Rectal smooth muscle tissue (tissue), 1 donor: ENCODE data around the gene CDC42.

Experiments used
- H3K27ac ChIP-seq: one replicate; pipeline ENCODE4 v1.7.0; 2013; ENCODE audit warnings: low read depth, low read length, inconsistent platforms
- H3K27me3 ChIP-seq: one replicate; pipeline ENCODE4 v1.7.0; 2013; ENCODE audit warnings: low read length; ENCODE audit not compliant: control insufficient read depth, insufficient read depth
- H3K36me3 ChIP-seq: one replicate; pipeline ENCODE4 v1.7.0; 2013; ENCODE audit warnings: low read length; ENCODE audit not compliant: control insufficient read depth, insufficient read depth
- H3K4me1 ChIP-seq: one replicate; pipeline ENCODE4 v1.7.0; 2013; ENCODE audit warnings: low read length; ENCODE audit not compliant: control insufficient read depth, insufficient read depth
- H3K4me3 ChIP-seq: one replicate; pipeline ENCODE4 v1.7.0; 2013; ENCODE audit warnings: low read length
- H3K9ac ChIP-seq: one replicate; pipeline ENCODE4 v1.7.0; 2013; ENCODE audit warnings: low read length

Gene CDC42

DNA sequence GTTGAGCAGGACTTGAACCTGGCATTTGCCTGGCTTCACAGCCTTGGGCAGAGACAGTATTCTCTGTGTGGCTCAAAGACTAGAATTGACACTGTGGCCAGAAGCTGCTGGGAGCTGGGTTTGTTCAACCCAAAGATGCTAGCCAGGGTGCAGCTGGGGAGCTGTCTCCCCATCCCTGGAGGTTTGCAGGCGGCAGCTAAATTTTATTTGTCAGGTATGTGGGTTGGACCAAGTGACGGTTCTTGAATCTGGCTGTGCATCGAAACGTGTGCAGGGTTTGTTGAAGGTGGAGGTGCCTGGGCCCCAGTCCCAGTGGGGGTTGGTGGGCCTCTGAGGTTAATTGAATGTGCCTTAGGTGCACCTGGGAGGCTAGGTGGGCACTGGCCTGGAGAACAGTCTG is 78.6 kb downstream of the CDC42 start:
- Histone ChIP-seq H3K27me3 (no peaks in the 10 kb centered on the region), H3K27ac (no peak overlapping the region), H3K36me3 (no peaks in the 10 kb centered on the region), H3K9ac (no peak overlapping the region), H3K4me3 (no peak overlapping the region), H3K4me1 (peaks cover 2% of the 10 kb centered on the region)

DNA sequence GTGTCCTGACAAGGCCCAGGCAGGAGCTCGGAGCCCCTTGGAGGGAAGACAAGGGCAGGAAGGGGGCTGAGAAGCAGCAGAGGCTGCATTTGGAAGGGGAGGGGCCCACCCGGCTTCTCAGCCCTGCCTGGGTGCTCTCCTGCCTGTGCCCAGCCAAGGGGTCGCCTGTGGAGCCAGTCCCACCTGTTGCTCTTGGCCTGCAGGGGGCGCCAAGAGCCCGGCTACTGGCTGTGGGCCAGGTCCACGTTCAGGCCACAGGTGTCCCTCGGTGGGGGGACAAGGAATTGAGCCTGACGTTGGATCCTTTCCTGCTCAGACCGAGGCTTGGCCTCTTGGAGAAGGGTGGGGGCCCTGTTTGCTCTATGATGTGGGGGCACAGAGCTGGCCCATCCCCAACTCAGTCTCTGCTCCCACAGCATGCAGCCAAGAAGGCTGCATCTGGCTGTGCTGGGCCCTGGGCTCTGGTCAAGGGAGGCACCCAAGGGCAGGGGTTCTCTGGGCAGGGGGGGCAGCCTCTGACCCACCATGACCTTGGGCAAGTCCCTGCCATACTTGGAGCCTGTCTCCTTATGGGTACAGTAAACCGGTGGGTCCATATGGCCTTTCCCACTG is 79.5 kb downstream of the CDC42 start:
- no peak overlapping the region for H3K27ac ChIP-seq
- no peaks in the 10 kb centered on the region for H3K27me3 ChIP-seq
- no peaks in the 10 kb centered on the region for H3K36me3 ChIP-seq
- peaks cover 2% of the 10 kb centered on the region for H3K4me1 ChIP-seq
- H3K9ac ChIP-seq, result no peak overlapping the region
- H3K4me3 ChIP-seq, result no peak overlapping the region

DNA sequence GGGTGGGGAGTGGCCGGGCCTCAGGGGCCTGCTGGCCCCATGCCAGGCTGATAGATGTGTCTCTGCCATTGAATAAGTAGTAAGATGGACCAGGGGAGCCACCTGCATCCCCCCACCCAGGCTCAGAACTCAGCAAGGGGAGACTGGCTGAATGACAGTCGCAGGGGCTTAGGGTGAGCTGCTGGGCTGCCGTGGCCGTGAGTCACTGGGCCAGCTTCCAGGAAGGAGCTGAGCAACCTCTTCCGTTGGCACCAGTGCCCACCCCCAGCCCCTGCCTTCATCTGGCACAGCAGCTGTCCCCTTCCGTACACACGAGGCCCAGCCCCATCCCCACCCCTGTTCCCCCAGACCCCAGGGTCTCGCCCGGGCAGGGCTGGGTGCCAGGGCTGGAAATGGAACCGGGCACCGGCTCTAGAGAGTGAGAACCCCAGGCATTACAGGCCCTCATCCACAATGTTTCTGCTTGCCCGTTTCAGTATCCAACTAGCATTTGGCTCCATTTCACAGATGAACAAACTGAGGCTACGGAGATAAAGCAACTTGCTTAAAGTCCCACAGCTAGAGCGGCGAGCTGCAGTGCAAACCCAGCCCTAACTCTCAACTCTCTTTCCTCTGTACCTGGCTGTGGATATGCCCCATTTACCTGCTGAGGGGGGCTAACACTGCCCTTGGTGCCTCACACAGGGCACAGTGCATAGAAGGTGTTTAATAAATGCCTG is 80.2 kb downstream of the CDC42 start:
- no peak overlapping the region for H3K4me3 ChIP-seq
- H3K27me3 ChIP-seq, result no peaks in the 10 kb centered on the region
- no peak overlapping the region for H3K9ac ChIP-seq
- H3K4me1 ChIP-seq, result peaks cover 2% of the 10 kb centered on the region
- H3K36me3 ChIP-seq, result no peaks in the 10 kb centered on the region
- no peak overlapping the region for H3K27ac ChIP-seq

DNA sequence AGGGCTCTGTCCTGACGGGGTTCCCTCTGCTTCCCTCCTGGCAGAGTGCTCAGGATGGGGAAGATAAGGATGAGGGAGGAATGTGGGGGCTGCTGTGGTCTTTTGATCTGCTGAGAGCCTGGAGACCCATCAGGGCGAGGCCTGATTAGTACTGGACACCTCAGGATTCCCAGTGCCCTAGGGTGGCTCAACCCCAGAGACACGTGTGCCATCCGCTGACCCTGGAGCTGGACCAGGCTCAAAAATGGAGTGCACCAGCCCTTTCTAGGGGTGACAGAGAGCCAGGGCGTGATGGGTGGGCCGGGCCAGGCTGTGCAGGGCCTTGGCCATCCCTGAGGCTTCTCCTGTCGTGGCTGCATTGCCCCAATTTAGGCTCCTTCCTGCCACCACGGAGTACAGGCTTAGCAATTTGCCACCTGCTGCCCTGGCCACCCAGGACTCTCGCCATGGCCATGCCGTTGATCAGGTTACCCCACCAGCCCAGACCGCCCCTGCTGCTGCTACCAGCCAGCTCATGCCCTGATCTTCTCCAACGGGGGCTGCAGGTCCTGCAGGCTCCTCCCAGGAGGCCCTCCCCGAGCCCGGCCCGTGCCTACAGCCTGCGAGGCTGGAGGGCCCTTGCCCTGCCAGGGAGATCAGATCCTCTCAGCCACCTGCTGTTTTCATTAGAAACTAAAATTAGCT is 80.9 kb downstream of the CDC42 start:
- Histone ChIP-seq H3K4me1 (peaks cover 2% of the 10 kb centered on the region), H3K27me3 (no peaks in the 10 kb centered on the region), H3K4me3 (no peak overlapping the region), H3K36me3 (no peaks in the 10 kb centered on the region), H3K9ac (no peak overlapping the region), H3K27ac (no peak overlapping the region)

DNA sequence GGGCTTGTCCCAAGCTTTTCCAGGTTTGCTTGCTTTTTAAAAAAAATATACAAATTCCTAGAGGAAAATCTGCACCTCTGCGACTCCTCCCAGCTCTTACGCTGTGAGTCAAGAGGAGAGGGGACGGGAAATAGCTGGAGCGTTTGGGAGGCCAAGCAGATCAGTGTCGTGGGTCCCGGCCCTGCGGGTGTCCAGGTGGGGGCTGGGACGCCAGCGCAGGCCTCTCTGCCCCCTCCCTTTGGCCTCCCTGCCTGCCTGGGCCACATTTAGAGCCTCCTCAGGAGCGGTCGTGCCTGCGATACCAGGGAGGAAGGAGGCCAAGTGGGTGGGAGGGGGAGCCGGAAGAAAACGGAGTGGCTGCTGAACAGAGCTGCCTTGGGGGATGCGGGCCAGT is 81.4 kb downstream of the CDC42 start:
- no peaks in the 10 kb centered on the region for H3K27me3 ChIP-seq
- H3K27ac ChIP-seq, result no peak overlapping the region
- H3K9ac ChIP-seq, result no peak overlapping the region
- no peak overlapping the region for H3K4me3 ChIP-seq
- no peaks in the 10 kb centered on the region for H3K36me3 ChIP-seq
- H3K4me1 ChIP-seq, result peaks cover 2% of the 10 kb centered on the region

DNA sequence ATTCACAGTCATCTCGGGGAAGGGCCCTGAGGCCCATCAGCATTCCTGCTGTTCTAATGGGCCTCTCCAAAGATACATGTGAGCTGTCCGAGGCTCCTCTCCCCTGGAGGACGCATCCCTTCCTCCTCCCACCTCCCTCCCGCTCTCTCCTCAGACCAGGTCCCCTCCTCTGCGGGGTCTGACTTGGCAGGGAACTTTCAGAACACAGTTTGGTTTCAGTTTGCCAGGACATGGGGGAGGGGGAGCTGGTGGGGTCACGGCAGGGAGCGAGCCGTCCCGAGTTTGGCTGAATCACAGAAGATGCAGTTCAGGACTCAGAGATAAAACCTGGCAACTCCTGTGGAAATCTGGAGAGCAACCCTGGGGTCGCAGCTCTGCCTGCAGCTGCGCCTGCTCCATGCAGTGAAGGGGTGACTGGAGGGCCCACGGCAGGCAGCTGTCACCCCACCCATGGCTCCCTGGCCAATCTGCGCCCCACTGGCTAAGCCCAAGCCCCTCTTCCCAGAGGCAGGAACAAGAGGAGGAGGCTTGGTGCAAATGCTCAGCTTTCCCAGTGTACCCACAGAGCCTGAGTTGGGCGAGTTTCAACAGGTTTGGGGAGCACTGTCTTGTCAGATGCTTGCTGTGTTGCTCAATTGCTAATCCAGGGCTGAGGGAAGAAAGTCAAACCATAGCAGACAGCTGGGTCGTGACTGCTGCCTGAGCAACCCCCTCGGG is 84.7 kb downstream of the CDC42 start:
- Histone ChIP-seq H3K36me3 (no peaks in the 10 kb centered on the region), H3K27ac (no peak overlapping the region), H3K27me3 (peaks cover 3% of the 10 kb centered on the region), H3K4me1 (no peaks in the 10 kb centered on the region), H3K9ac (no peak overlapping the region), H3K4me3 (no peak overlapping the region)

DNA sequence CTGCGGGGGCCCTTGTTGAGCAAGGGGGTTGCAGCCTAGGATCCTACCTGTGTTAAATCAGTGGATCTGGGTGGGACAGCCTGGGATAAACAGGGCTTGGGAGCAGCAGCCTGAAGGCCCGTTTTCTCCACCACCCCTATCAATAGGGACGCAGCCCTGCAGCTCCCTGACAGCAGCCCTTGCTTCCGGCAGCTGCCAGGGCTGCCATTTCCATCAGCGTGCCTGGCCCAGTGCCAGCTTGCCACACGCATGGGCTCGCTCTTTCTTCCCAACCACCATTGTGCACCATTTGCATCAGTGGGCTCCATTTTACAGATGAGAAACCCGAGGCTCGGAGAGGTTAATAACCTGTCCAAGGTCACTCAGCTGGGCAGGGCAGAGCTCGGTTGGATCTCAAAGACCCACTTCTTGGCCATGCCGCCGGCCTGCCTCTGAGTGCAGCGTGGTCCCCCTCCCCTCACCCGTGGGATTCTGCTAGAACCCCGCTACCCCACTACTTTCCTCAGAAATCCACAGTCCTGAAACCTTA is 86.6 kb downstream of the CDC42 start:
- Histone ChIP-seq H3K27me3 (peaks cover 7% of the 10 kb centered on the region), H3K36me3 (no peaks in the 10 kb centered on the region), H3K4me1 (peaks cover 2% of the 10 kb centered on the region), H3K27ac (no peak overlapping the region), H3K4me3 (no peak overlapping the region), H3K9ac (no peak overlapping the region)

DNA sequence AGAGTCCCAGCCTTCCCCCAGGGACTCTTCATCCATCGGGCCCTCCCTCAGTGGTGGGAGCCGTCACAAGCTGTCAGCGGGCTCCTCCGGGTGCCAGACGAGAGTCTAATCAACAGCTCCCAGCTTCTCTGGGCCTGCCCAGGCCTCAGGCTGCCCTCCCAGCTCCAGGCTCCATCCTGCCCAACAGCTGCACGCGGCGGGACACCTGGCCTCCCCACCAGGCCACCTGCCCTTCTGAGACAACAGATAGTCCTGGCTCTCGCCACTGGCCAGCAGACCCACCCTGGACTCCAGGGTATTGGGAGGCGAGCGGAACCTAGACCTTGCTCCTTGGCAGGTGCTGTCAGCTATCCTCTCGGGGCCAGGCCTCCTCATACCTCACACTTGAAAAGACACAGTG is 87.3 kb downstream of the CDC42 start:
- Histone ChIP-seq H3K27me3 (peaks cover 14% of the 10 kb centered on the region), H3K27ac (no peak overlapping the region), H3K4me3 (no peak overlapping the region), H3K9ac (no peak overlapping the region), H3K4me1 (peaks cover 2% of the 10 kb centered on the region), H3K36me3 (no peaks in the 10 kb centered on the region)
